Gastroesophageal sphincter (tissue), 3 donors: Measurements from ENCODE around the gene PXDN.

Experiments
- CTCF ChIP-seq, 4 experiments: fragments of 200-600 bp in 2 of 4; fragments of 450-650 bp in 2 of 4; sonication (generic) in 1 of 4; IDR thresholded peaks; one replicate each; pipeline ENCODE4 v1.5.1; 2017 to 2019; ENCODE audit warnings: antibody characterized with exemption in 4 of 4, mild to moderate bottlenecking in 2 of 4, moderate library complexity in 2 of 4
- EP300 ChIP-seq: sonication (generic); formaldehyde crosslinking; IDR thresholded peaks from one replicate; pipeline ENCODE4 v1.6.1; 2017; ENCODE audit warnings: antibody characterized with exemption, mild to moderate bottlenecking
- POLR2A ChIP-seq, 2 donors: fragments of 450-650 bp; IDR thresholded peaks; one replicate each; pipeline ENCODE4 v1.6.1; 2017; ENCODE audit warnings: antibody characterized with exemption in 2 of 2, mild to moderate bottlenecking in 2 of 2, moderate library complexity in 1 of 2
- POLR2AphosphoS5 ChIP-seq: sonication (generic); formaldehyde crosslinking; IDR thresholded peaks from one replicate; pipeline ENCODE4 v1.6.1; 2017; ENCODE audit warnings: antibody characterized with exemption

GRCh38 chr2:1581965-1582625 is 162.2 kb downstream of the PXDN start:
- no peak for TF ChIP-seq EP300
- TF ChIP-seq CTCF (IDR thresholded peaks at IDR 0.05): no peak
- no peak for TF ChIP-seq POLR2AphosphoS5
- no peak for TF ChIP-seq POLR2A (IDR thresholded peaks at IDR 0.05)
